ENCODE results near the gene POU2F1. TPM values are rescaled to one million over a fixed set of nuclear protein-coding genes. Genes with fewer than 3 reads are reported as not detected.

The POU2F1 gene
- polyA plus RNA-seq, 2 of the 4 experiments (the other 2 are of a cell fraction): 2.9 to 9.4 TPM

DNA sequence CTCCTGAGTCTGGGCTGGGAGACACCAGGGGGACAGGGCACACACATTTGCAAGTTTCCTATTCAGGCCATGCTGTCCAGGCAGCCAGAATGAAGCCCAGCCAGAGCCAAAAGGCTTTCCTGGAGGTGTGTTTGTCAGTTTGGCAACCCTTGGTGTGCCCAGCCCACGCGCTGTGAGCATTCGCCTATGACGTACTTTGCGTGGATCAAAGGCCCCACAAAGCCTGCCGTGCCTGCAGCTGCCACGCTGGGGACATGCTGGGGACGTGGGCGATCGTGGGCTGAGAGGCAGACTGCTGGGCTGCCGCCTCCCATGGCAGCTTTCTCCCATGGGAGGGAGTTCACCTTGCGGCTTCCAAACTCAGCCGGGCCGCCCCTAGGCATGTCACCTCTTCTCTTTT lies 240.2 kb downstream of the POU2F1 start:
- Histone ChIP-seq H3K4me1 (no peaks in the 10 kb centered on the region), H3K9me3 (no peaks in the 10 kb centered on the region), H3K27ac (no peak overlapping the region), H3K4me3 (no peak overlapping the region), H3K4me2 (no peak overlapping the region)
- ChIA-PET POLR2A (no interaction called here), CTCF (no interaction called here)
- FAIRE-seq: no peak
- no peak for ATAC-seq
- TF ChIP-seq RFX5 (IDR thresholded peaks at IDR 0.05) (no peak), MAZ (IDR thresholded peaks at IDR 0.05; ENCODE audit: borderline replicate concordance, low read depth, low read length) (no peak), RNF2 (IDR thresholded peaks at IDR 0.05; ENCODE audit: borderline replicate concordance, low read depth) (no peak), NPAS2 (CRISPR knock-in tag; IDR thresholded peaks at IDR 0.05; ENCODE audit: borderline replicate concordance) (no peak), HES2 (IDR thresholded peaks at IDR 0.05) (no peak), MAFK (IDR thresholded peaks at IDR 0.05; ENCODE audit: partially characterized antibody) (no peak), GATA3 (IDR thresholded peaks at IDR 0.05; ENCODE audit: borderline replicate concordance) (no peak), ELK1 (IDR thresholded peaks at IDR 0.05; ENCODE audit: low read depth, low read length) (no peak), KDM5A (IDR thresholded peaks at IDR 0.05) (no peak)
- TF ChIP-seq, protein P1, sequence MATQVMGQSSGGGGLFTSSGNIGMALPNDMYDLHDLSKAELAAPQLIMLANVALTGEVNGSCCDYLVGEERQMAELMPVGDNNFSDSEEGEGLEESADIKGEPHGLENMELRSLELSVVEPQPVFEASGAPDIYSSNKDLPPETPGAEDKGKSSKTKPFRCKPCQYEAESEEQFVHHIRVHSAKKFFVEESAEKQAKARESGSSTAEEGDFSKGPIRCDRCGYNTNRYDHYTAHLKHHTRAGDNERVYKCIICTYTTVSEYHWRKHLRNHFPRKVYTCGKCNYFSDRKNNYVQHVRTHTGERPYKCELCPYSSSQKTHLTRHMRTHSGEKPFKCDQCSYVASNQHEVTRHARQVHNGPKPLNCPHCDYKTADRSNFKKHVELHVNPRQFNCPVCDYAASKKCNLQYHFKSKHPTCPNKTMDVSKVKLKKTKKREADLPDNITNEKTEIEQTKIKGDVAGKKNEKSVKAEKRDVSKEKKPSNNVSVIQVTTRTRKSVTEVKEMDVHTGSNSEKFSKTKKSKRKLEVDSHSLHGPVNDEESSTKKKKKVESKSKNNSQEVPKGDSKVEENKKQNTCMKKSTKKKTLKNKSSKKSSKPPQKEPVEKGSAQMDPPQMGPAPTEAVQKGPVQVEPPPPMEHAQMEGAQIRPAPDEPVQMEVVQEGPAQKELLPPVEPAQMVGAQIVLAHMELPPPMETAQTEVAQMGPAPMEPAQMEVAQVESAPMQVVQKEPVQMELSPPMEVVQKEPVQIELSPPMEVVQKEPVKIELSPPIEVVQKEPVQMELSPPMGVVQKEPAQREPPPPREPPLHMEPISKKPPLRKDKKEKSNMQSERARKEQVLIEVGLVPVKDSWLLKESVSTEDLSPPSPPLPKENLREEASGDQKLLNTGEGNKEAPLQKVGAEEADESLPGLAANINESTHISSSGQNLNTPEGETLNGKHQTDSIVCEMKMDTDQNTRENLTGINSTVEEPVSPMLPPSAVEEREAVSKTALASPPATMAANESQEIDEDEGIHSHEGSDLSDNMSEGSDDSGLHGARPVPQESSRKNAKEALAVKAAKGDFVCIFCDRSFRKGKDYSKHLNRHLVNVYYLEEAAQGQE (IDR thresholded peaks at IDR 0.05): no peak
- TF ChIP-seq, protein P2, sequence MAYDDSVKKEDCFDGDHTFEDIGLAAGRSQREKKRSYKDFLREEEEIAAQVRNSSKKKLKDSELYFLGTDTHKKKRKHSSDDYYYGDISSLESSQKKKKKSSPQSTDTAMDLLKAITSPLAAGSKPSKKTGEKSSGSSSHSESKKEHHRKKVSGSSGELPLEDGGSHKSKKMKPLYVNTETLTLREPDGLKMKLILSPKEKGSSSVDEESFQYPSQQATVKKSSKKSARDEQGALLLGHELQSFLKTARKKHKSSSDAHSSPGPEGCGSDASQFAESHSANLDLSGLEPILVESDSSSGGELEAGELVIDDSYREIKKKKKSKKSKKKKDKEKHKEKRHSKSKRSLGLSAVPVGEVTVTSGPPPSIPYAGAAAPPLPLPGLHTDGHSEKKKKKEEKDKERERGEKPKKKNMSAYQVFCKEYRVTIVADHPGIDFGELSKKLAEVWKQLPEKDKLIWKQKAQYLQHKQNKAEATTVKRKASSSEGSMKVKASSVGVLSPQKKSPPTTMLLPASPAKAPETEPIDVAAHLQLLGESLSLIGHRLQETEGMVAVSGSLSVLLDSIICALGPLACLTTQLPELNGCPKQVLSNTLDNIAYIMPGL (CRISPR knock-in tag; IDR thresholded peaks at IDR 0.05; ENCODE audit: borderline replicate concordance): no peak
- DNase-seq (ENCODE audit: low read depth in 1 of 2, low spot score in 1 of 2): no peak
- WGBS (ENCODE audit: missing lambda C conversion rate): 84% methylated on average over 14 of the region's 14 CpGs

DNA sequence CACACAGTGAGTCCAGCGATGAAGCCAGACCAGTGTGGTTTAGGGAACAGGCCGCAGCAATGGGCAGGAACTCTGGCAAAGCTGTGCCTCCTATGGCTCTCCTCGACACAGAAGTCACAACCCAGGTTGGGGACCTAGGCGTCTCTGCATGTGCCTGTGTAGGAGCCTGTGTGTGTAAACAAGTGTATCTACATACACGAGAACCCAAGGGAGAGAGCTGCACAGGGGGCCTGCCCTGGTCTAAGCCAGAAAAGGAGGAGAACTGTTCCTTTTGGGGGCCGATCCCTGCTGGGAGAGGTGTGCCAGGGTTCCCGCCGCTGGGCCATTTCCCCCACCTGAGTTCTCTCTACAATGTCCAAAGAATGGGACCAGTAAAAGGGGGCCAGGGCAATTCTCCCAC lies 241.7 kb downstream of the POU2F1 start:
- Histone ChIP-seq H3K4me2 (no peak overlapping the region), H3K4me3 (no peak overlapping the region), H3K4me1 (peaks cover 4% of the 10 kb centered on the region), H3K27ac (no peak overlapping the region), H3K9me3 (no peaks in the 10 kb centered on the region)
- TF ChIP-seq KDM5A (IDR thresholded peaks at IDR 0.05) (no peak), ELK1 (IDR thresholded peaks at IDR 0.05; ENCODE audit: low read depth, low read length) (no peak), MYC (IDR thresholded peaks at IDR 0.05; ENCODE audit: borderline replicate concordance, low read length) (no peak), RAD21 (conservative IDR thresholded peaks at IDR 0.05 in 1 of 2, IDR thresholded peaks at IDR 0.05 in 1 of 2) (no peak), NFE2L2 (conservative IDR thresholded peaks at IDR 0.05; ENCODE audit: low read length) (no peak), ATOH8 (CRISPR knock-in tag; IDR thresholded peaks at IDR 0.05; ENCODE audit: low read depth) (no peak), PHF8 (IDR thresholded peaks at IDR 0.05; ENCODE audit: borderline replicate concordance, low read depth) (no peak), EHMT2 (IDR thresholded peaks at IDR 0.05; ENCODE audit: low read depth) (no peak), ZNF302 (CRISPR knock-in tag; IDR thresholded peaks at IDR 0.05) (no peak), RARB (CRISPR knock-in tag; IDR thresholded peaks at IDR 0.05) (no peak), ZC3H11A (IDR thresholded peaks at IDR 0.05) (no peak), MAZ (IDR thresholded peaks at IDR 0.05; ENCODE audit: borderline replicate concordance, low read depth, low read length) (no peak)
- DNase-seq (ENCODE audit: low read depth in 1 of 2, low spot score in 1 of 2): no peak
- 82% methylated on average over 8 of the region's 8 CpGs for WGBS (ENCODE audit: missing lambda C conversion rate)
- POLR2A ChIA-PET: no interaction called here
- ATAC-seq: no peak; a peak in 2 of 6 replicates
- no peak for FAIRE-seq
- CTCF ChIA-PET: interaction anchor here (1.0 to 1.3 kb wide), 2 partner anchors 12 to 71 kb away, joined by 3 to 4 read pairs; no protein-coding TSS in a partner anchor

Data from A549 (cell line).